Upper lobe of left lung (tissue), 6 donors: Measurements from ENCODE around the gene KREMEN2. TPM values are rescaled to one million over a fixed set of nuclear protein-coding genes. Genes with fewer than 3 reads are reported as not detected.

Source experiments
- ATAC-seq, 2 donors: fragments of 200-7000 bp; cut with Tn5 transposase; one replicate each; pipeline ENCODE4 v1.9.1; 2022; ENCODE audit warnings: mild to moderate bottlenecking in 2 of 2, moderate library complexity in 2 of 2; ENCODE audit not compliant: low FRiP score in 2 of 2
- DNase-seq, 2 donors: peaks; one replicate each; pipeline ENCODE4 v3.0.0-alpha.2; 2019 to 2020
- H3K27ac ChIP-seq, 4 donors: fragments of 200-600 bp; sonication (generic); one replicate each; pipeline ENCODE4 v1.5.1; 2016 to 2019
- H3K27me3 ChIP-seq, 4 donors: fragments of 200-600 bp; sonication (generic); one replicate each; pipeline ENCODE4 v1.5.1; 2017 to 2019
- H3K36me3 ChIP-seq, 4 donors: fragments of 200-600 bp; sonication (generic); one replicate each; pipeline ENCODE4 v1.5.1; 2016 to 2019
- H3K4me1 ChIP-seq, 4 donors: fragments of 200-600 bp; sonication (generic); one replicate each; pipeline ENCODE4 v1.5.1; 2018 to 2019
- H3K4me3 ChIP-seq, 4 donors: fragments of 200-600 bp; sonication (generic); one replicate each; pipeline ENCODE4 v1.5.1; 2017 to 2019; ENCODE audit warnings: mild to moderate bottlenecking in 2 of 4, moderate library complexity in 1 of 4
- H3K9me3 ChIP-seq, 4 donors: fragments of 200-600 bp; sonication (generic); one replicate each; pipeline ENCODE4 v1.5.1; 2018 to 2019
- CTCF ChIP-seq, 6 experiments: fragments of 450-650 bp in 4 of 6; fragments of 200-600 bp in 2 of 6; sonication (generic) in 2 of 6; IDR thresholded peaks; one replicate each; pipeline ENCODE4 v1.5.1; 2016 to 2019; ENCODE audit warnings: antibody characterized with exemption in 6 of 6
- EP300 ChIP-seq, 4 donors: sonication (generic); formaldehyde crosslinking; IDR thresholded peaks; one replicate each; pipeline ENCODE4 v1.5.1; 2017; ENCODE audit warnings: antibody characterized with exemption in 4 of 4, control low read depth in 2 of 4
- POLR2A ChIP-seq, 4 donors: fragments of 450-650 bp; IDR thresholded peaks; one replicate each; pipeline ENCODE4 v1.5.1; 2016 to 2017; ENCODE audit warnings: antibody characterized with exemption in 4 of 4, mild to moderate bottlenecking in 2 of 4
- POLR2AphosphoS5 ChIP-seq, 2 donors: sonication (generic); formaldehyde crosslinking; IDR thresholded peaks; one replicate each; pipeline ENCODE4 v1.5.1; 2017; ENCODE audit warnings: antibody characterized with exemption in 2 of 2
- WGBS, 2 donors: methylation state at CpG; one replicate each; pipeline ENCODE4 v1.1.5; 2017 to 2018; 5-methylcytosine and 5-hydroxymethylcytosine counted together
- total RNA-seq, 6 donors: library from RNA; depleted of rRNA in 4 of 6; stranded (reverse); fragments of >200 nt in 4 of 6; gene quantifications; one replicate each; pipeline versions ENCODE4 v1.1.0 to v1.2.1, GENCODE V29; 2016 to 2021
- donor health status: DM: no; HTN: no; CAD: no; lungs with moderate emphysema.
- donor health status: DM: no; HTN: yes; CAD: no; lungs with severe emphysema.

KREMEN2 gene
- total RNA-seq, 6 donors from 2014 or later: not detected

- peak overlapping the region in 1 of 4 donors; percentile 86 for H3K27ac ChIP-seq
- H3K27me3 ChIP-seq: no peaks in the 10 kb centered on the region
- ATAC-seq (no peak), DNase-seq (no peak)
- TF ChIP-seq POLR2A (IDR thresholded peaks at IDR 0.05): no peak
- TF ChIP-seq CTCF (IDR thresholded peaks at IDR 0.05): no peak
- TF ChIP-seq EP300 (IDR thresholded peaks at IDR 0.05): no peak
- no peak for TF ChIP-seq POLR2AphosphoS5 (IDR thresholded peaks at IDR 0.05)
- no peaks in the 10 kb centered on the region for H3K9me3 ChIP-seq
- H3K36me3 ChIP-seq: no peaks in the 10 kb centered on the region
- peaks cover 20 to 40% (median 27%) of the 10 kb centered on the region in 4 donors for H3K4me1 ChIP-seq
- H3K4me3 ChIP-seq: peak overlapping the region in 3 of 4 donors; percentile 46 to 51 (median 49)
- 7% methylated on average over 3 of the region's 67 CpGs; no CpG with 5 or more reads in 1 of the 2 donors for WGBS, 2 donors
Observed at GRCh38 chr16:3004319-3004718, 40.2 kb downstream of the KREMEN2 start.

GRCh38 chr16:3004781-3005284, 40.8 kb downstream of the KREMEN2 start:
- ATAC-seq: no peak
- peaks cover 20 to 46% (median 29%) of the 10 kb centered on the region in 4 donors for H3K4me1 ChIP-seq
- DNase-seq: peak in 1 of 2 donors; percentile 82
- no peak for TF ChIP-seq CTCF (IDR thresholded peaks at IDR 0.05)
- TF ChIP-seq POLR2A (IDR thresholded peaks at IDR 0.05): peak in 1 of 4 donors; percentile 50
- TF ChIP-seq POLR2AphosphoS5 (IDR thresholded peaks at IDR 0.05): peak in 1 of 2 donors; percentile 48
- no peak for TF ChIP-seq EP300 (IDR thresholded peaks at IDR 0.05)
- H3K4me3 ChIP-seq: peak overlapping the region in 3 of 4 donors; percentile 46 to 51 (median 49)
- H3K27ac ChIP-seq: peak overlapping the region; percentile 49 to 86 (median 74)
- H3K9me3 ChIP-seq: no peaks in the 10 kb centered on the region
- H3K36me3 ChIP-seq: no peaks in the 10 kb centered on the region
- H3K27me3 ChIP-seq: no peaks in the 10 kb centered on the region
- WGBS, 2 donors: 8 to 15% methylated on average over 19 to 25 of the region's 25 CpGs

GRCh38 chr16:3007059-3007956, 43.2 kb downstream of the KREMEN2 start:
- Histone ChIP-seq H3K27me3 (no peaks in the 10 kb centered on the region), H3K4me3 (peak overlapping the region in 1 of 4 donors; percentile 26), H3K36me3 (no peaks in the 10 kb centered on the region), H3K4me1 (peaks cover 23 to 62% (median 36%) of the 10 kb centered on the region in 4 donors), H3K27ac (peak overlapping the region; percentile 35 to 78 (median 74)), H3K9me3 (no peaks in the 10 kb centered on the region)
- WGBS, 2 donors: 51 to 55% methylated on average over 11 to 13 of the region's 13 CpGs
- ATAC-seq (no peak), DNase-seq (no peak)
- TF ChIP-seq CTCF (IDR thresholded peaks at IDR 0.05): no peak

- Histone ChIP-seq H3K4me3 (peak overlapping the region in 1 of 4 donors; percentile 26), H3K36me3 (no peaks in the 10 kb centered on the region), H3K27ac (peak overlapping the region; percentile 36 to 78 (median 74)), H3K9me3 (no peaks in the 10 kb centered on the region), H3K4me1 (peaks cover 25 to 62% (median 38%) of the 10 kb centered on the region in 4 donors), H3K27me3 (no peaks in the 10 kb centered on the region)
- DNase-seq (peak in 1 of 2 donors; percentile 74), ATAC-seq (no peak)
- TF ChIP-seq CTCF (IDR thresholded peaks at IDR 0.05) (no peak), POLR2AphosphoS5 (IDR thresholded peaks at IDR 0.05) (peak in 1 of 2 donors; percentile 17), POLR2A (IDR thresholded peaks at IDR 0.05) (no peak), EP300 (IDR thresholded peaks at IDR 0.05) (no peak)
- 11 to 13% methylated on average over 16 to 17 of the region's 17 CpGs for WGBS, 2 donors
Observed at GRCh38 chr16:3007957-3008689, 44.0 kb downstream of the KREMEN2 start.
